ENCODE measurements around the gene TFPI. TPM values are rescaled to one million over a fixed set of nuclear protein-coding genes. Genes with fewer than 3 reads are reported as not detected.

Gene TFPI
- polyA plus RNA-seq, 2 of the 4 experiments (the other 2 are of a cell fraction): 14.3 to 104 TPM

GRCh38 chr2:187554704-187555082 lies 458 bp upstream of the TFPI start:
- ChIA-PET POLR2A (interaction anchor here (0.6 kb wide), 1 partner anchor 15 kb away, joined by 6 read pairs; no protein-coding TSS in a partner anchor), CTCF (interaction anchor here (2.2 to 2.3 kb wide), 2 partner anchors 26 to 55 kb away, joined by 13 to 15 read pairs; no protein-coding TSS in a partner anchor)
- Histone ChIP-seq H3K9me3 (no peaks in the 10 kb centered on the region), H3K4me3 (peak overlapping the region; percentile 66), H3K27ac (peak overlapping the region; percentile 89 to 92), H3K4me2 (peak overlapping the region; percentile 93), H3K4me1 (peaks cover 41% of the 10 kb centered on the region)
- FAIRE-seq (no peak), ATAC-seq (peak in 1 of 2 experiments; percentile 34; a peak in 1 of 6 replicates), DNase-seq (ENCODE audit: low read depth in 1 of 2, low spot score in 1 of 2) (no peak)
- no peak for TF ChIP-seq NFE2L2 (conservative IDR thresholded peaks at IDR 0.05; ENCODE audit: low read length)
- no peak for TF ChIP-seq MAX (IDR thresholded peaks at IDR 0.05)
- no peak for TF ChIP-seq JUNB (IDR thresholded peaks at IDR 0.05)
- no peak for TF ChIP-seq CHD2 (IDR thresholded peaks at IDR 0.05; ENCODE audit: low read length, partially characterized antibody)
- no peak for TF ChIP-seq JUN (IDR thresholded peaks at IDR 0.05)
- TF ChIP-seq ZC3H11A (IDR thresholded peaks at IDR 0.05): no peak
- TF ChIP-seq EP300 (IDR thresholded peaks at IDR 0.05): no peak
- no peak for TF ChIP-seq TFCP2L1 (CRISPR knock-in tag; IDR thresholded peaks at IDR 0.05)
- no peak for TF ChIP-seq HOXB5 (CRISPR knock-in tag; IDR thresholded peaks at IDR 0.05)
- WGBS (ENCODE audit: missing lambda C conversion rate): 7% methylated on average over 2 of the region's 2 CpGs

GRCh38 chr2:187552828-187553681 lies 1.2 kb downstream of the TFPI start:
- POLR2A ChIA-PET: interaction anchor here (0.7 kb wide), 2 partner anchors 18 to 22 kb away, joined by 3 to 4 read pairs; no protein-coding TSS in a partner anchor
- Histone ChIP-seq H3K4me3 (peak overlapping the region; percentile 66), H3K27ac (peak overlapping the region; percentile 79 to 92), H3K4me1 (peaks cover 57% of the 10 kb centered on the region), H3K9me3 (no peaks in the 10 kb centered on the region), H3K4me2 (peak overlapping the region; percentile 93)
- peak; percentile 70 to 78; a peak in 4 of 6 replicates for ATAC-seq
- peak in 1 of 2 experiments; percentile 71 for DNase-seq (ENCODE audit: low read depth in 1 of 2, low spot score in 1 of 2)
- peak; percentile 7 for FAIRE-seq
- WGBS (ENCODE audit: missing lambda C conversion rate): 4% methylated on average over 2 of the region's 2 CpGs
- CTCF ChIA-PET: interaction anchor here (1.1 kb wide), 1 partner anchor 53 kb away, joined by 4 read pairs; no protein-coding TSS in a partner anchor
- TF ChIP-seq EP300 (IDR thresholded peaks at IDR 0.05) (no peak), NPAS2 (CRISPR knock-in tag; IDR thresholded peaks at IDR 0.05; ENCODE audit: borderline replicate concordance) (no peak), JUN (IDR thresholded peaks at IDR 0.05) (peak in 1 of 2 experiments; percentile 60; a peak in 1 of 5 replicates), ZNF302 (CRISPR knock-in tag; IDR thresholded peaks at IDR 0.05) (no peak), E2F6 (IDR thresholded peaks at IDR 0.05; ENCODE audit: borderline replicate concordance, low read depth) (no peak), MAX (IDR thresholded peaks at IDR 0.05) (no peak; the same call in none of the 2 replicates), CEBPB (IDR thresholded peaks at IDR 0.05) (no peak; a peak in 1 of 4 replicates), FOSL2 (IDR thresholded peaks at IDR 0.05) (peak; percentile 70; the same call in 1 of the 2 replicates), FOSL2 (CRISPR knock-in tag; IDR thresholded peaks at IDR 0.05) (peak; percentile 94), CHD4 (IDR thresholded peaks at IDR 0.05; ENCODE audit: borderline replicate concordance) (no peak), POLR2A (IDR thresholded peaks at IDR 0.05; ENCODE audit: low read length) (no peak), TP53 (CRISPR knock-in tag; IDR thresholded peaks at IDR 0.05) (no peak), PHF8 (IDR thresholded peaks at IDR 0.05; ENCODE audit: borderline replicate concordance, low read depth) (no peak), ZC3H11A (IDR thresholded peaks at IDR 0.05) (no peak), MYC (IDR thresholded peaks at IDR 0.05; ENCODE audit: borderline replicate concordance, low read length) (no peak), CBX2 (IDR thresholded peaks at IDR 0.05; ENCODE audit: borderline replicate concordance, low read depth) (no peak), SREBF2 (IDR thresholded peaks at IDR 0.05) (no peak), HMGXB4 (CRISPR knock-in tag; IDR thresholded peaks at IDR 0.05; ENCODE audit: borderline replicate concordance) (no peak), CTCF (IDR thresholded peaks at IDR 0.05) (no peak), HOXA7 (CRISPR knock-in tag; IDR thresholded peaks at IDR 0.05) (peak; percentile 52; the same call in 1 of the 2 replicates), CHD2 (IDR thresholded peaks at IDR 0.05; ENCODE audit: low read length, partially characterized antibody) (no peak), ZSCAN20 (CRISPR knock-in tag; IDR thresholded peaks at IDR 0.05) (no peak), JUNB (IDR thresholded peaks at IDR 0.05) (peak; percentile 86), REST (IDR thresholded peaks at IDR 0.05) (no peak)

Data from A549 (cell line).